ENCODE results near the gene CLASP1.

DNA sequence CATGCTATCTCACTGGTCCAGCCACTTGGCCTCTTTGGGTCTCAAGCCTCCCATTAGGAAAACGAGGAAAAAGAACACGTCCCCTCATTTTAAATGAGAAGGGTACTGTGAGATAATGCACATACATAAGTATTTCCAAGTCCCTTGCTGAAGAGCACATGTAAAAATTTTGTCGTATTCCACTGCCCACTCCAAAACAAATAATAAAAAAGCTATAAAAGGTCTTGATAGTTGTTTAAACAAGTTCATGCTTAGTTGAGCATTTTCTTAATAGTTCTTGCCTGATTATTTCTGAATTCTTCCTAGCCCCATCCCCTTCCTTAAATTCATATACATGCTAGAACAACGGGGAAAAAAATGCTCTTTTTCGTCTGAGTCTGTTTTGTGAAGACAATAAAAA is 228.8 kb downstream of the CLASP1 start:
- no peak for TF ChIP-seq CTCF (IDR thresholded peaks at IDR 0.05)
- TF ChIP-seq POLR2AphosphoS5 (IDR thresholded peaks at IDR 0.05; ENCODE audit: low read depth, low read length) = no peak
- TF ChIP-seq TCF7L2 (IDR thresholded peaks at IDR 0.05; ENCODE audit: low read depth, low read length) = no peak
